K562 (cell line): ENCODE results near the gene PANX1.

ENCODE experiments used
- CCAR2 ChIP-seq: fragments of 200-400 bp; formaldehyde crosslinking; IDR thresholded peaks from 2 replicates; pipeline ENCODE4 v1.6.1; 2017; ENCODE audit warnings: mild to moderate bottlenecking, low read depth, low read length
- CTCF ChIP-seq, 3 experiments: IDR thresholded peaks in 2 of 3; conservative IDR thresholded peaks in 1 of 3; 2 replicates each; pipeline ENCODE4 v1.5.1; 2011 to 2012; ENCODE audit warnings: low read length in 3 of 3, mild to moderate bottlenecking in 3 of 3, control low read depth in 2 of 3, improper control_type of control experiment in 1 of 3, inconsistent platforms in 1 of 3, low read depth in 1 of 3, mixed read lengths in 1 of 3, moderate library complexity in 1 of 3; ENCODE audit not compliant: insufficient read depth in 2 of 3
- EZH2 ChIP-seq: IDR thresholded peaks from 2 replicates; pipeline ENCODE4 v1.6.1; 2012; ENCODE audit warnings: low read depth, mild to moderate bottlenecking, inconsistent platforms, low read length, borderline replicate concordance
- L3MBTL2 ChIP-seq: fragments of 450-650 bp; IDR thresholded peaks from 2 replicates; pipeline ENCODE4 v1.6.1; 2016; ENCODE audit warnings: mild to moderate bottlenecking, moderate library complexity
- MCM7 ChIP-seq, 2 experiments: fragments of 450-650 bp; IDR thresholded peaks; 2 replicates each; pipeline ENCODE4 v1.6.1; 2016 to 2018
- MTA2 ChIP-seq: fragments of 450-650 bp; IDR thresholded peaks from 2 replicates; pipeline ENCODE4 v1.6.1; 2016; ENCODE audit warnings: low read depth
- NFXL1 ChIP-seq: fragments of 450-650 bp; formaldehyde crosslinking; IDR thresholded peaks from 2 replicates; pipeline ENCODE4 v1.4.0; 2021; ENCODE audit warnings: mild to moderate bottlenecking
- PML ChIP-seq: IDR thresholded peaks from 2 replicates; pipeline ENCODE4 v1.6.1; 2012; ENCODE audit warnings: low read length, inconsistent platforms
- POLR2A ChIP-seq: fragments of 450-650 bp; conservative IDR thresholded peaks from 2 replicates; pipeline ENCODE4 v1.6.1; 2016
- RBM34 ChIP-seq: fragments of 200-400 bp; formaldehyde crosslinking; IDR thresholded peaks from 2 replicates; pipeline ENCODE4 v1.6.1; 2018; ENCODE audit warnings: low read length, borderline replicate concordance; ENCODE audit not compliant: insufficient read depth
- ZNF3 ChIP-seq: fragments of 250-450 bp; sonication (Bioruptor Pico); IDR thresholded peaks from 2 replicates; pipeline ENCODE4 v1.5.0; 2021; ENCODE audit warnings: mild to moderate bottlenecking, moderate library complexity

GRCh38 chr11:94201004-94201465, 72.4 kb downstream of the PANX1 start:
- TF ChIP-seq L3MBTL2, result no peak
- TF ChIP-seq EZH2, result no peak
- TF ChIP-seq PML, result no peak
- TF ChIP-seq MCM7 (IDR thresholded peaks at IDR 0.05), result no peak
- no peak for TF ChIP-seq MTA2
- no peak for TF ChIP-seq NFXL1 (CRISPR knock-in tag)
- TF ChIP-seq CCAR2, result no peak
- no peak for TF ChIP-seq POLR2A
- no peak for TF ChIP-seq ZNF3 (CRISPR knock-in tag)
- TF ChIP-seq RBM34, result no peak
- TF ChIP-seq CTCF (IDR thresholded peaks at IDR 0.05 in 2 of 3, conservative IDR thresholded peaks at IDR 0.05 in 1 of 3; ENCODE audit: insufficient read depth in 2 of 3, low read depth in 1 of 3, low read length in 3 of 3), result no peak
